COR-L47 (cell line): ENCODE results near the gene PCDHA9.
"Not testable (repeated sequence)": the region's sequence is repeated elsewhere in the genome, so short reads cannot be mapped to it uniquely, and the experiment has no call there.

ENCODE experiments used
- DNase-seq: peaks from one replicate; lab custom pipeline; 2025; lab: John Stamatoyannopoulos, UW

PCDHA9 gene, protein sequence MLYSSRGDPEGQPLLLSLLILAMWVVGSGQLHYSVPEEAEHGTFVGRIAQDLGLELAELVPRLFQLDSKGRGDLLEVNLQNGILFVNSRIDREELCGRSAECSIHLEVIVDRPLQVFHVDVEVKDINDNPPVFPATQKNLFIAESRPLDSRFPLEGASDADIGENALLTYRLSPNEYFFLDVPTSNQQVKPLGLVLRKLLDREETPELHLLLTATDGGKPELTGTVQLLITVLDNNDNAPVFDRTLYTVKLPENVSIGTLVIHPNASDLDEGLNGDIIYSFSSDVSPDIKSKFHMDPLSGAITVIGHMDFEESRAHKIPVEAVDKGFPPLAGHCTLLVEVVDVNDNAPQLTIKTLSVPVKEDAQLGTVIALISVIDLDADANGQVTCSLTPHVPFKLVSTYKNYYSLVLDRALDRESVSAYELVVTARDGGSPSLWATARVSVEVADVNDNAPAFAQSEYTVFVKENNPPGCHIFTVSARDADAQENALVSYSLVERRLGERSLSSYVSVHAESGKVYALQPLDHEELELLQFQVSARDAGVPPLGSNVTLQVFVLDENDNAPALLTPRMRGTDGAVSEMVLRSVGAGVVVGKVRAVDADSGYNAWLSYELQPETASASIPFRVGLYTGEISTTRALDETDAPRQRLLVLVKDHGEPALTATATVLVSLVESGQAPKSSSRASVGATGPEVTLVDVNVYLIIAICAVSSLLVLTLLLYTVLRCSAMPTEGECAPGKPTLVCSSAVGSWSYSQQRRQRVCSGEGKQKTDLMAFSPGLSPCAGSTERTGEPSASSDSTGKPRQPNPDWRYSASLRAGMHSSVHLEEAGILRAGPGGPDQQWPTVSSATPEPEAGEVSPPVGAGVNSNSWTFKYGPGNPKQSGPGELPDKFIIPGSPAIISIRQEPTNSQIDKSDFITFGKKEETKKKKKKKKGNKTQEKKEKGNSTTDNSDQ

GRCh38 chr5:140848139-140849102 lies at the start of gene PCDHA9:
Gene PCDHA9, plus strand, starts transcription at chr5:140848382. Its CDS starts 114 bp downstream, at chr5:140848496.
- not testable (repeated sequence) for DNase-seq

- no peak for DNase-seq
Measured at GRCh38 chr5:140800816-140801493, 47.2 kb upstream of the PCDHA9 start, which contains the start of gene PCDHA3. Gene PCDHA3, plus strand, starts transcription at chr5:140801057.

- DNase-seq: no peak
Measured at GRCh38 chr5:140801494-140801841, 46.7 kb upstream of the PCDHA9 start.

DNA sequence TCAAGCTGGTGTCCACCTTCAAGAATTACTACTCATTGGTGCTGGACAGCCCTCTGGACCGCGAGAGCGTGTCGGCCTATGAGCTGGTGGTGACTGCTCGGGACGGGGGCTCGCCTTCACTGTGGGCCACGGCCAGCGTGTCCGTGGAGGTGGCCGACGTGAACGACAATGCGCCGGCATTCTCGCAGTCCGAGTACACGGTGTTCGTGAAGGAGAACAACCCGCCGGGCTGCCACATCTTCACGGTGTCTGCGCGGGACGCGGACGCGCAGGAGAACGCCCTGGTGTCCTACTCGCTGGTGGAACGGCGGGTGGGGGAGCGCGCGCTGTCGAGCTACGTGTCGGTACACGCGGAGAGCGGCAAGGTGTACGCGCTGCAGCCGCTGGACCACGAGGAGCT lies 45.8 kb upstream of the PCDHA9 start:
- not testable (repeated sequence) for DNase-seq

GRCh38 chr5:140802781-140803271 lies 45.4 kb upstream of the PCDHA9 start:
- DNase-seq: no peak

DNA sequence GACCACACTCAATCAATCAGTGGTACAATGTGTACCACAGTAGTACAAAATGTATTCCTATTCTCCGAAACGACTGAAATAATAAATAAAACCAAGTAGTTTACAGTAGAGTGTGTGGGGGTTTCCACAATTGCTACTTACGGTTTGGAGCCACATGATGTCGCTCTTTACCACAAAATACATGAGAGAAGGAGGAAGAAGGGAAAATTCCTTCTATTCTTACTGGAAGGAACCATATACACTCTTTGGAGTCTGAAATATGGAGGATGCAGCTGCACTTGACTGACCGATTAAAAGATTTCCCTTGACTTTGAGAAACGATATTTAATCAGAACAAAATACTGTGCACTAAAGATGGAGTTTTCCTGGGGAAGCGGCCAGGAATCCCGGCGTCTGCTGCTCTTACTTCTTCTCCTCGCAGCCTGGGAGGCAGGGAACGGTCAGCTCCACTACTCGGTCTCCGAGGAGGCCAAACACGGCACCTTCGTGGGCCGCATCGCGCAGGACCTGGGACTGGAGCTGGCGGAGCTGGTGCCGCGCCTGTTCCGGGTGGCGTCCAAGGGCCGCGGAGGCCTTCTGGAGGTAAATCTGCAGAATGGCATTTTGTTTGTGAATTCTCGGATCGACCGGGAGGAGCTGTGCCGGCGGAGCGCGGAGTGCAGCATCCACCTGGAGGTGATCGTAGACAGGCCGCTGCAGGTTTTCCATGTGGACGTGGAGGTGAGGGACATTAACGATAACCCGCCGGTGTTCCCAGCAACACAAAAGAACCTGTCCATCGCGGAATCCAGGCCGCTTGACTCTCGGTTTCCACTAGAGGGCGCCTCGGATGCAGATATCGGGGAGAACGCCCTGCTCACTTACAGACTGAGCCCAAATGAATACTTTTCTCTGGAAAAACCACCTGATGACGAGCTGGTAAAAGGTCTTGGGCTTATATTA lies 41.1 kb upstream of the PCDHA9 start, which contains the start of gene PCDHA4:
Gene PCDHA4 (plus strand): TSS at position 235 of the 942 bp plus-strand sequence.
- no peak for DNase-seq

DNA sequence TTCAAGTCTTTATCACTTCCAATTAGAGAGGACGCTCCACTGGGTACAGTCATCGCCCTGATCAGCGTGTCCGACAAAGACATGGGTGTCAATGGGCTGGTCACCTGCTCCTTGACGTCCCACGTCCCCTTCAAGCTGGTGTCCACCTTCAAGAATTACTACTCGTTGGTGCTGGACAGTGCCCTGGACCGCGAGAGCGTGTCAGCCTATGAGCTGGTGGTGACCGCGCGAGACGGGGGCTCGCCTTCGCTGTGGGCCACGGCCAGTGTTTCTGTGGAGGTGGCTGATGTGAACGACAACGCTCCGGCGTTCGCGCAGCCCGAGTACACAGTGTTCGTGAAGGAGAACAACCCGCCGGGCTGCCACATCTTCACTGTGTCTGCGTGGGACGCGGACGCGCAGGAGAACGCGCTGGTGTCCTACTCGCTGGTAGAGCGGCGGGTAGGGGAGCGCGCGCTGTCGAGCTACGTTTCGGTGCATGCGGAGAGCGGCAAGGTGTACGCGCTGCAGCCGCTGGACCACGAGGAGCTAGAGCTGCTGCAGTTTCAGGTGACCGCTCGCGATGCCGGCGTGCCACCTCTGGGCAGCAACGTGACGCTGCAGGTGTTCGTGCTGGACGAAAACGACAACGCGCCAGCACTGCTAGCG lies 39.8 kb upstream of the PCDHA9 start:
- DNase-seq: not testable (repeated sequence)

- no peak for DNase-seq
Measured at GRCh38 chr5:140808889-140809291, 39.3 kb upstream of the PCDHA9 start.

DNA sequence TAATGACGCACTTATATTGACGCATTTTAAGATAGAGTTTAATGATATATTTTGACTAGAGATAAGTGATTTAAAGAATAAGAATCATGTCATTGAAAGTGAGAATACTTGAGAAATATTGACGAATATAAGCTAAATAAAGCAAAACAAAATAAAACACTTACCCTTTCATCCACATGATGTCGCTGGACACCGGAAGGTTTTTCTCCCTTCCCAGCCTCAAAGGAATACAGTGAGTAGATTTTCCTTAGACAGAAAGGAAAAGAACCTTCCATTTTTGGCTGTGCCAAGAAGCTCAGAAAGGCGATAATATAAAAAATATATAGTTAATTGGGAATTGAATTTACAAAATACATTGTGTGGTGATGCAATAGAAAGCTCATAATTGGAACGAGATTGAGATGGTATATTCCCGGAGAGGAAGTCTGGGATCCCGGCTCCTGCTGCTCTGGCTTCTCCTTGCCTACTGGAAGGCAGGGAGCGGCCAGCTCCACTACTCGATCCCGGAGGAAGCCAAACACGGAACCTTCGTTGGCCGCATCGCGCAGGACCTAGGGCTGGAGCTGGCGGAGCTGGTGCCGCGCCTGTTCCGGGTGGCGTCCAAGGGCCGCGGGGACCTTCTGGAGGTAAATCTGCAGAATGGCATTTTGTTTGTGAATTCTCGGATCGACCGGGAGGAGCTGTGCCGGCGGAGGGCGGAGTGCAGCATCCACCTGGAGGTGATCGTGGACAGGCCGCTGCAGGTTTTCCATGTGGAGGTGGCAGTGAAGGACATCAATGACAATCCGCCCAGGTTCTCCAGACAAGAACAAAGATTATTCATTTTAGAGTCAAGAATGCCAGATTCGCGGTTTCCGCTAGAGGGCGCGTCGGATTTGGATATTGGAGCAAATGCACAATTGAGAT lies 26.6 kb upstream of the PCDHA9 start, which contains the start of gene PCDHA5:
Gene PCDHA5 (plus strand): TSS at position 239 of the 906 bp plus-strand sequence.
- DNase-seq: peak; percentile 56

GRCh38 chr5:140822281-140822629 lies 25.9 kb upstream of the PCDHA9 start:
- DNase-seq: no peak

DNA sequence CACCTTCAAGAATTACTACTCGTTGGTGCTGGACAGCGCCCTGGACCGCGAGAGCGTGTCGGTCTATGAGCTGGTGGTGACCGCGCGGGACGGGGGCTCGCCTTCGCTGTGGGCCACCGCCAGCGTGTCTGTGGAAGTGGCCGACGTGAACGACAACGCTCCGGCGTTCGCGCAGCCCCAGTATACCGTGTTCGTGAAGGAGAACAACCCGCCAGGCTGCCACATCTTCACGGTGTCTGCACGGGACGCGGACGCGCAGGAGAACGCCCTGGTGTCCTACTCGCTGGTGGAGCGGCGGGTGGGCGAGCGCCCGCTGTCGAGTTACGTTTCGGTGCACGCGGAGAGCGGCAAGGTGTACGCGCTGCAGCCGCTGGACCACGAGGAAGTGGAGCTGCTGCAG lies 25.2 kb upstream of the PCDHA9 start:
- DNase-seq: not testable (repeated sequence)

- DNase-seq: no peak
Measured at GRCh38 chr5:140823475-140823874, 24.7 kb upstream of the PCDHA9 start.

DNA sequence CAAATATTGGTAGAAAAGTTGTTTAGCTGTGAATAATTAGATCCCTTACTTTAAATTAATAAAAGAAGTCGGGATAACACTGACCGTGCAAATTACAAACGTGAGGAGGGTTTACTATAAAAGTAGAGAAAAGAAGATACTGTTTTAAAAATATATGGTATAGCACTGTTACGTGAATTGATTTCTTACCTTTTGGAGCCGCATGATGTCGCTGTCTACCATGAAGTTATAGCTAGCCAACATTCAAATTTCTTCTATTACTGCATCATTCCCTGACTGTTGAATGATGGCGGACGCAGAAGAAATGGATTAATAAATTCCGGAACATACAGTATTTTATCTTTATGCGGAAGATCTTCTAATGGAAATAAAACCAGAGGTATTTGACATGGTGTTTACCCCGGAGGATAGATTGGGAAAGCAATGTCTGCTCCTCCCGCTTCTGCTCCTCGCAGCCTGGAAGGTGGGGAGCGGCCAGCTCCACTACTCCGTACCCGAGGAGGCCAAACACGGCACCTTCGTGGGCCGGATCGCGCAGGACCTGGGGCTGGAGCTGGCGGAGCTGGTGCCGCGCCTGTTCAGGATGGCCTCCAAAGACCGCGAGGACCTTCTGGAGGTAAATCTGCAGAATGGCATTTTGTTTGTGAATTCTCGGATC lies 20.3 kb upstream of the PCDHA9 start, which contains the start of gene PCDHA6:
Gene PCDHA6 (plus strand): TSS at position 257 of the 658 bp plus-strand sequence. CDS start 132 bp downstream, at position 389.
- no peak for DNase-seq

GRCh38 chr5:140828362-140828737 lies 19.8 kb upstream of the PCDHA9 start:
- no peak for DNase-seq

- DNase-seq: not testable (repeated sequence)
Measured at GRCh38 chr5:140829511-140830501, 18.4 kb upstream of the PCDHA9 start.

DNA sequence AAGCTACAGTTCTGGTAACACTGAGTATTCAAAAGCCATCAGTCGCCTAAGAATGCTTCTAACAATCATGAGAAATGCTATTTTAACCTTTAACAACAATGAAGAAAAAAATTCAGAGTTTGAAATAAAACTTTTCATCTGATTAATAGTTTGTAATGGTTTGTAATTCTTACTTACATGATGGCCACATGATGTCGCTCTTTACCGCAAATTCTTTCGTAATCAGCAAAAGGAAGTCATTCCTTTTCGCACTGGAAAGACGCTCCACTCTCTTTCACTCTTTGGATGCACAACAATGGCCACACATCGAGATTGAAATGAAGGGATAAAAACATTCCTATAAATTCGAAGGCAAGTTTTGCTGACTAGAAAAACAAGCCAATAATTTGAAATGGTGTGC lies 14.2 kb upstream of the PCDHA9 start, which contains the start of gene PCDHA7:
Gene PCDHA7 (plus strand): TSS at position 277 of the 400 bp plus-strand sequence. CDS start 115 bp downstream, at position 392.
- no peak for DNase-seq
